ENCODE measurements around the gene SLC34A1.

SLC34A1 gene

GRCh38 chr5:177393990-177394389, 9.8 kb downstream of the SLC34A1 start:
- no peak for DNase-seq (ENCODE audit: low read depth in 2 of 2)
- H3K4me3 ChIP-seq (replicated peaks in 1 of 2; ENCODE audit: low read depth in 2 of 2, low read length in 2 of 2) = no peak overlapping the region
- TF ChIP-seq CTCF (IDR thresholded peaks at IDR 0.05; ENCODE audit: low read depth, low read length) = no peak

GRCh38 chr5:177396078-177396477, 11.8 kb downstream of the SLC34A1 start:
- no peak for DNase-seq (ENCODE audit: low read depth in 2 of 2)
- TF ChIP-seq CTCF (IDR thresholded peaks at IDR 0.05; ENCODE audit: low read depth, low read length) = no peak

GRCh38 chr5:177396807-177397206, 12.6 kb downstream of the SLC34A1 start:
- no peak for DNase-seq (ENCODE audit: low read depth in 2 of 2)
- TF ChIP-seq CTCF (IDR thresholded peaks at IDR 0.05; ENCODE audit: low read depth, low read length) = no peak
- no peak overlapping the region for H3K4me3 ChIP-seq (replicated peaks in 1 of 2; ENCODE audit: low read depth in 2 of 2, low read length in 2 of 2)

More at GRCh38 chr5:177396078-177396477, 11.8 kb downstream of the SLC34A1 start:
- H3K4me3 ChIP-seq (replicated peaks in 1 of 2; ENCODE audit: low read depth in 2 of 2, low read length in 2 of 2) = no peak overlapping the region

- no peak overlapping the region for H3K4me3 ChIP-seq (replicated peaks in 1 of 2; ENCODE audit: low read depth in 2 of 2, low read length in 2 of 2)
- no peak for TF ChIP-seq CTCF (IDR thresholded peaks at IDR 0.05; ENCODE audit: low read depth, low read length)
- no peak for DNase-seq (ENCODE audit: low read depth in 2 of 2)
Observed at GRCh38 chr5:177397875-177398390, 13.7 kb downstream of the SLC34A1 start.

GRCh38 chr5:177399997-177400868, 16.0 kb downstream of the SLC34A1 start, which contains the start of gene PFN3:
Gene PFN3, minus strand, starts transcription at chr5:177400661. Its CDS starts 85 bp downstream, at chr5:177400576.
- TF ChIP-seq CTCF (IDR thresholded peaks at IDR 0.05; ENCODE audit: low read depth, low read length) = no peak
- H3K4me3 ChIP-seq (replicated peaks in 1 of 2; ENCODE audit: low read depth in 2 of 2, low read length in 2 of 2) = no peak within 1 kb of the TSS
- peak; percentile 18 to 52 for DNase-seq (ENCODE audit: low read depth in 2 of 2)

- TF ChIP-seq CTCF (IDR thresholded peaks at IDR 0.05; ENCODE audit: low read depth, low read length) = peak; percentile 33
- H3K4me3 ChIP-seq (replicated peaks in 1 of 2; ENCODE audit: low read depth in 2 of 2, low read length in 2 of 2) = peak overlapping the region in 1 of 2 donors; percentile 1
- DNase-seq (ENCODE audit: low read depth in 2 of 2) = peak; percentile 46 to 58
Observed at GRCh38 chr5:177402271-177403043, 18.2 kb downstream of the SLC34A1 start.
